GM21529 (cell line): ENCODE results near the gene KLHL29.

ENCODE experiments used
- ATAC-seq: cut with Tn5 transposase; IDR thresholded peaks from one replicate; pipeline ENCODE4 v1.9.1; 2021; ENCODE audit not compliant: unreplicated experiment

KLHL29 gene

DNA sequence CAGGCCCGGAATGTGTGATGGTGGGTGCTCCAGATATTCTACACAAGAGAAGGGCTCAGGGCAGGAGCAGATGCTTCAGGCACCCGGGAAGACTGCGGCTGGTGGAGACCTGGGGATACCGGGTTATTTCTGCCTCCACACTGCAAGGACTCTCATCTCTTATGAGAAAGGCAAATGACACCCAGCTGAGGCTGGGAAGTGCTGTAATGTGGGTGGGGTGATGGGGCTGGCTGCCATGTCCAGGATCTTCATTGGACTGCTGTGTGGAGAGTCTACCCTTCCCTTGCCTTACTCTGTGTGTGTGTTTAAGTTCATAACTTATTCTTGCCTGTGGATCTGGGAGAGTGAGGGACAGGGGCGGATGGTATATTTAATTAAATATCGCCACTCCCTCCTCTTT, 124.1 kb downstream of the KLHL29 start:
- no peak for ATAC-seq

DNA sequence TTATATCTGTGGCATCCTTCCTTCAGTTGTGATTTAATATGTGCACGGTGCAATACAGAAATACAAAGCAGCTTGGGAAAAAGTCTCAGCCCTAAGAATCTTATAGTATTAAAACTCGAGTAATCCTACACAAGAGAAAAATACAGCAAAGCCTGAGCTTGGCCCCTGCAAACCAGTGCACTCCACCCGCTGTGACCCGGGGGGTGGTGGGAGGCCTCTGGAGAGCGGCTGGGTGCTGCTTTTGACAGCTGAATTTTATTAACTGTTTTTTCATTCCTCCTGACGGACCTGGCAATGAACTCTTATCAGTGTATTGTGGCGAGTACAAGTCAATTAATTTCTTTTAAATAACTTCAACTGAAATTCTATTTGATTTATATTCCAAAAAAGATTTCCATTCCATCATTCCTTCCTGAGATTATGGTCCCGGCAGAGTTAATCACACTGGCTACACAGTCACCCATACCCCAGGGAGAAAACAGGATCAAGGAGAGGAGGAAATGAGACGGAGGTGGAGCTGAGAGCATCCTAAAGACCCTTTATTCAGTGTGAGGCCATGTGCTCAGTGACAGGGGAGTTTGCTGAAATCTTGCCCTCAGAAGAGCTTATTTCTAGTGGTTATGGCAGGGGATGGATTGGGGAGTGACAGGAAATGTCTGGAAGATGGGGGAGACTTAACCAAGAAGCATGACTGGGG, 124.8 kb downstream of the KLHL29 start:
- ATAC-seq = no peak

DNA sequence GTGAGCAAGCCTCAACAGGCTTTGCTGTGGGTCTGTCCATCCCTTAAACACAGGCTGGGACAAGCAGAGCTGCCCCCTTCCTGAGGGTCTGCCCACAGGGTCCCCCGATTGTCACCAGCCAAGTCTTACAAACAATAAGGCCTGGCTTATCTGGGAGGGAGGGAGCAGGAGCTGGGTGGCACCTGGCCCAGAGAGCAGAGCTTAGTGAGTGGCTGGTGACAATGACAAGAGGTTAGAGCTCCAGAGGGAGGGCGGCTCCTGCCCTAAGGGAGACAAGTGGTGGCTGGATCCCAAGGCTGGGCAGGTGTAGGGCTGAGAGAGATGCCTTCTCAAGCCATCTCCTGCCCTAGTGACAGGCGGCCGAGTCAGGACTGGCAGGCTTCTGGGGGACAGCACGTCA, 125.5 kb downstream of the KLHL29 start:
- ATAC-seq = no peak

DNA sequence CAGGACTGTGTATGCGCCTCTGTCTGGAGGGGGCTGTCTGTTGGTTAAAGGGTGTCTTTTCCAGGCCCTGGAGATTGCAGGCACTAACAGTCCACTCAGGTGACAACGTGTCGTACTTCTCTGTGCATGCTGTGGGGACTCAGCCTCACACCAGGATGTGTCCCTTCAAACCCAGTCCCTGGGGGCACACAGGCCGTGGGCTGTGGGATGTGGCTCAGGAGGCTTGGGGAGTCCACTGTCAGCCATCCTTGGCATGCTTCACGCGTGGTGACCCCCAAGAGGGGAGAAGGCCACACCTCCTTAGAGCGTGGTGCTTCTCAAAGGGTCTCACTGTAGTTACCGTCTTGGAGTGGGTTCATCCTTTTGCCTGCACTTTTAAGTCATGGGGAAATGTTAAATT, 127.8 kb downstream of the KLHL29 start:
- no peak for ATAC-seq

DNA sequence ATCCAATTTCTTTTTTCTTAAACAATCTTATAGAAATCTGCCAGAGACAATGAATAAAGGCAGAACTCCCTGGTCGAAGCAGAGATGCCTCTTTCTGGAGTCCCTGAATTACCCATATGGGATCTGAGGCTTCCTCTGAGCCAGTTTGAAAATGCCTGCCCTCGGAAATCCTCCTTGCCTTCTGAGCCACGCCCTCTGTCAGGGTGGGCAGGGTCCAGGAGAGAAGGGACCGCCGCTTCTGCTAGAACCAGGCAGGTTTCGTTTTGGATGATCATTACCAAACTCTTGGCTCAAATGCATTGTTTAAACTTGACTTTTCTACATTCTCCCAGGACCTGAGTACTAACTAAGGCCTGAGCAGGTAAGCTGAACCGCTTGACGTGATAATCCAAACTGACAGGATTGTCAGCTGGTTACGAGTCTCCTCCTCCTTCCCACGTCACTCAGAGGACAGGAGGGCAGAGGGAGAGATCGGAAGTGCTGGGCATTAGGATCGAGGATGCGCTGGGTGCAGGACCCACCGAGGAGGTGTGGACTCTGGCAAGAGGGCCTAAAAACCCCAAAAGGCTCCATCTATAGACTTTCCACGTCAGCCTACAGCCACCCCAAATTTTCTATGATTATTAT, 128.4 kb downstream of the KLHL29 start:
- ATAC-seq = no peak

DNA sequence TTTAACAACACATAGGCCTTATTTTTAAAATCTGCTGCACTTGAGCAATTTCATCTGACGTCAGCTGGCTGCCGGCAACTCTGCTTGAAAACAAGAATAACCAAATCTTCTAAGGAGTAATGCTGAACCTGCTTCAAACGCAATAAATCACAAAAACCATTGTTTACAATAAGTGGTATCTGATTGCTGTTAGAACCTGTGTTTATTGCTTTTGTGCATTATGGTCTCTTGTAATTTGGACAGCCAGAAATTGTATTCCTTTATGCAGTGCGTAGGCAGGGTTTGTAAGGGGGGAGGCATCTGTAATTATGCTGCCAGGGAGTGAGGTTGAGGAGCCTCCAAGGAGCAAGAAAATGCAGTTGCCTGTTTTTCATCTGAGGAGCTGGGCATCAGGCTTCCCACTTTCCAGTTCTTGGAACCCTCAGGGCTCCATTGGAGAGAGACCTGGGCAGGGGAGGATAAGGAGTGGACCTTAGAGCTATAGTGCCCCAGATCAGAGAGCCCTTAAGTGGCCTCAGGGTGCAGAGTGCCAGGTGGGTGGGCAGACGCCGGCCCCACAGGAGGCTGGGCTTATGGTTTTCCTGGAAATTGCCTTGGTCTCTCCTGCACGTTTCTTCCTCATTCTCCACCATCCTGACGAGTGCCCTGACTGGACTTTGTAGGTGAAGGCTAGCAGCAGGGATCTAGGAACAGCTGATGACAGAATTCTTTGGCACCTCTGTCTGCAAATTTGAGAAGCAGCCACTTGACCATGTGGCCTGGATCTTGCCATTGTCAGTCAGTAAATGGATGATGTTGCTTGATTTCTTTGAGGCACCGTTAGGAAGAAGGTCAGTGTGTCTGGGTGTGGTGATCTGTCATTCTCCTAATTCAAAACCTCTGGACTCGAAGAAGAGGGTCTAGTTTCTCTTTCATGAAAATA, 129.2 kb downstream of the KLHL29 start:
- ATAC-seq = no peak

DNA sequence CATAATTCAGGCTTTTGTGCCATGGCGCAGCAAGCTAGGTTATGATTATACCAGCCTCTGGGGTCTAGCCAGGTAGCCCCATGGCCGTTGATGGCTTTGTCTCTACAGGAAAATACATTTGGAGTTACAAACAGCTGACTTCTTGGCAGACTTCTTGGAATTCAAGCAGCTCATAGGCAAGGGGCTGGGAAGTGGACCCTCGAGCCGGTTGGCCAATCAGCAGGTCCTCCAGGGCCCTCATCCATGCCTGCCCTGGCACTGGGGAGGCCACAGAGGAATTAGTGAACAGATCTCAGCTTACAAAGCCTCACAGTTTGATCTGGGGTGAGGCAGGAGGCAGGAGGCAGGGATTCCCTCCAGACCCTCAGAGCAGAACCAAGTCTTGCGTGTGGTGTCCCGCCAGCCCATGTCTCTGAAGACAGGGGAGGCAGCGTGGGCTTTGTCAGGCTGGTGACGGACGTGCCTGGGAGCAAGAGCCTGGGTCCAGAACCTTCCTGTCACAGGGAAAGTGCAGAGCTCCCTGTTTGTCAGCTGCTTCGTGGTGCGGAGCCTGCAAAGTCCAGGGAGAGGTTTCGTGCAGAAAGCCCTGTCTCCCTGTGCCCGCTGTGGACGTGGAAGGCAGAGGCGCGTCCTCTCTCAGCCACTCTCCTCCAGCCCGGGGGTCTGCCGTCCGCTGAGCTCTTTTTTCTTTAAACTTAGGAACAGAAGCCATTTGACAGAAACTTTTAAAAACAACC, 131.7 kb downstream of the KLHL29 start:
- ATAC-seq = no peak

DNA sequence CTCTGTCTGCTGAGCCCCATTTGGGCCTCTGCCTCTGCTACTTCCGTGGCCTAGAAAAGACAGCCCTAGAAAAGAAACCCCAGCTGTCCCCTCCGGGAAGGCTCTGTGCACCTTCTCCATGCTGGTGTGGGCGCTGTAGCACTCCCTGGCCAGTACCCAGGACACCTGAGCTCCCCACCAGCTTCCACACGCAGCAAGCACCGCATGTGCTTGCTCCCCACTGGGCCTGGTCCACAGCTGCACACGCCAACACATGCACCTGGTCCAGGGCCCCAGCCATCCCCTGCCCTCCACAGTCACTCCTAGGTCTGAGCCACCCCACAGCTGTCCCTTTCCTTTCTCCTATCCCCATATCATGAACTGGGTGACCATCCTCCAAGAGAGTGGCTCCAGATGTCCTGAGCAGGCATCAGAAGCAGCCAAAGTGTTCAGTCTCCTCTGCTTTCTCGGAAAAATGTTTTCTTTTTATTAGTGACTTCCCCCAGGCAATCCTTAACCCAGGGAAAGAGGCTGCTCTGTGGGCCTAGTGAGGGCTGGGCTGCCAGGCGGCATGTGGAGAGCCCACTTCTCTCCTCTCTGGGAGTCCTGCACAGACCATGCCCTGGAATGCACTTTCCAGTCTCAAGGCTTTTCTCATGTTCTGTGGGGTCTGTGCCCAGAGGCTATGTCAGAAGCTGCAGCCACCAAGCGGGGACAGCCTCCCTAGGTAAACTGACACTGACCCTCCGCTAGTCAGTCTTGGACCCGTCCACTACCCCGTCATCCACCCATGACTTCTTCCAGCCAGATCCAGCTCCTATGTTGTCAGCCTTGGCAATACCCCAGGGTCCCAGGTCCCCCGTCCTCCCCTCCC, 133.7 kb downstream of the KLHL29 start:
- ATAC-seq = no peak

DNA sequence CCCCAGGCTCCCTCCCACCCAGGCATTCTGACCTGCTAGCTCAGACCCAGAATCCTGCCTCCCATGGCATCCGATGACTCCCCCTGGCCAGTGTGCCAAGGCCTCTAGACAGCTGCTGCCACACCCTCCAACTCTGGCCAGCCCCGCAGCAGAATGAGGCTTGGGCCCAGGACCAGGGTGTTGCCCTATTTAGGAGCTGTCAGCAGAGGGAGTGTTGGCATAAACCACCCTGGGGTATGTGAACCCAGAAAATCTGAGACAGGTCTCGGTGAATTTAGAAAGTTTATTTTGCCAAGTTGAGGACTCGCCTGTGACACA, 134.3 kb downstream of the KLHL29 start:
- no peak for ATAC-seq

DNA sequence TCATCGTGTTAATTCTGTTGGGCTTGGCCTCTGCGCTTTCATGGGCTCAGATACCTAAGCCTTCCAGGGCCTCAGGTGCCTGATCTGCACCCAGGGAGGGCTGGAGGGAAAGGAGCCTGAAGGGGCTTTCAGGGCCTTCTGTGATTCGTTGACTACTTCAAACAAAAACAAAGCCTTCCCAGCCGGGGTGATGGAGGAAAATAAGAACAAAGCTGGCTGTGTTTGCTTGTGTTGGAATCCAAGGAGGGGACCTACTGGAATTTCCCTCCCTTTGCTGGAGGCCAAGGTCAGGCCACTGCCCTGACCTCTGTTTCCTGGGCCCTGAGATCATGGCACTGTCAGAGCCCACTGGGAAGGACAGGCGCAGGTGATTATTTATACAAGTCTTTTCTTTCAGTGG, 135.3 kb downstream of the KLHL29 start:
- no peak for ATAC-seq

DNA sequence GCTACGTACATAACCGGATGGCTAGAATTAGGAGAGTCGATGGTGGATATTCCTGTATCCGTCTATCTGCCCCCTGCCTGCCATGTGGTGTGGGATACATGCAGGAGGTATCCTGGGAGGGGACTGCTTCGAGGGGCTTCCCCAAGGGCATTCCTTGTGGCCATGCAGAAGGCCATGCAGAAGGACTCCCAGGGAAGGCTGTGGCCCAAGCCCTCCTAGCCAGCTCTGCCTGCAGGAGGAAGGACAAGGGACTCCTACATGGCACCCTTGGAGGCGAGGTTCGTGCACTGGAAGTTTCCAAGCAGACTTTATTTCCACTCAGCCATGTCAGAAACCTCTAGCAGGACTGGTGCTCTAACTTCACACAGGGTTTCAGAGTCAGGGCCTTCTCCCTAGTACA, 136.1 kb downstream of the KLHL29 start:
- no peak for ATAC-seq

DNA sequence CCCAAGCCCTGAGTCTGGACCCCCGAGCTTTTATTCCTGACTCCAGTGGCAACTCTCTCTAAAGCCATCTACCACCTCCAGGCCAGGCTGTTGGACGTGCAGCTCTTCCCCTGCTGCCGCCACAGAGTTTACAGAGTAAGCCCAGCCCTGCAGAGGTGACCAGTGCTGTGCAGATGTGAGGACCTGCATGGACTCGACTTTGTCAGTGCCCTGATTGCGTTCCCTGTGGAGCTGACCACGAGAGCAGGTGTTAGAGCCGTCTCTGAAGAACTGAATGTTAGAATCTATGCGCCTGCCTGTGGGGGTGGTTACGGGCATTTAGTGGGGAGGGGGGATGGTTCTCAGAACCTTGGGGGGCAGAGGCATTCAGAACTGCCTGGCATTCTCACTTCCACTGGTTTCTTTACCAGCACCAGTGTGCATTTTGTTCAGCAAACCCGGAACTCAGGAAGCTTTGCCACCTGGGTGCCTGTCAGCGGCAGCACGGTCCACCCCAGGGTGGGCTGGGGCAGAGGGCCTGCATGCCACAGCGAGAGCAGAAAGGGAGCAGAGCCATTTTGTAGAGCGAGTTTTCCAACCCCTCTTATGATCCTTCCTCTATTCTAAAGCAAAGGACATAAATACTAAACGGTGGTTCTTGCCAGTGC, 137.9 kb downstream of the KLHL29 start:
- no peak for ATAC-seq

DNA sequence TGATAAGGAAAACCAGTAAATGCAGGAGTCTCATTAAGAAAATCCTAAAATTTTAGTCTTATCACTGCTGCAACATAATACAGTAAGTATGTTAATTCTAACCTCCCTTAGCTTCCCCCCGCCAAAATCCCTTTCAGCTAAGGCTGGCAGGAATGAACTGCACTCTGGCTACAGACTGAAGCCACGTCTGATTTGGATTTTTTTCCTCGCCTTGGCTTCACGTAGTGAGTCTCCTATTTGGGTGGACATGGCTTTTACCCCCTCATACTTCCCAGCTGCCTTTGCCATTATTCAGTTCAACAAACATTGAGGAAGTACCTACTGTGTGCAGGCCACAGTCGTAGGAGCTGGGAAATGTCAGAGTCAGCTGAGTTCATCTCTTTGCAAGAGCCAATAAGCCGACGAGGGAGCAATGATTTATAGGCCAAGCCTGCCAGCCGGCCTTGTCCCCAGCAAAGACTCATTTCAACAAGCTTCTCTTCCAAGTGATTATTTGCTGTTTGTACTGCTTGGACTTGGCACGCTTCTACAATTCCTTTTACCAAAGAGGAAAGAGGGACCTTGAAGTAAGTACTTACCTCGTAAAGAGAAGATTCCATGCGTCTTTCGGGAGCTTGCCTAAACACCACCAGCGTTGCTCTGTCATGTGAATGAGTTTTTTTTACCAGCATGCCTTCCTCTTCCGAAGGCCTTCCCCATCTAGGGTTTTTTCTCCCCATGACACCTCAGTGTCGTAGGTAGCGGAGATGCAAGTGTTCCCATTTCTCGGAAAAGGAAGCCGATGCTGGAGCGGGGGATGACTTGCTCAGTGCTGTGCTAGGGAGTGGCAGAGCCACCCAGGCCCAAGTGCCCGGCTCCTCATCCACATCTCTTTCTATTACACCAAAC, 138.6 kb downstream of the KLHL29 start:
- no peak for ATAC-seq

DNA sequence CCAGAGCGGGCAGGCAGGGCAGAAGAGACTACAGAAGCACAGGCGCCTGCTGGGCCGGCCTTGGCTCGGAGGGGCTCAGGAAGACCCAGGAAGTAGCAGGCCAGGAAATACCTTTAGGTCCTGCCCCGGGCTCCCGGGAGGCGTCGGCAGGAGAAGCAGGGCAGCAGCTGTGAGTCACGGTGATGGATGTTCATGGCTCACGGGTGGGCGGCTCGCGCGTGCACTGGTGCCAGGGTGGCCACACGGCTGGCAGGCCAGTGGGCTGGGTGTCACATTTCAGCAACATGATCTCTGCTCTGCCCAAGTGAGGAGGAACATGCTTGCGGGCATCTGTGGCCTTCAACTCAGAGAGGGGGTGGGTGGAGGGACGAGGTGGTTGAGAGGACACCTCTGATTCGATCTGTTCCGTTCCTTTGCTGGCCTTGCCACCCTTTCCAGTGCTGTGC, 139.3 kb downstream of the KLHL29 start:
- ATAC-seq = no peak

DNA sequence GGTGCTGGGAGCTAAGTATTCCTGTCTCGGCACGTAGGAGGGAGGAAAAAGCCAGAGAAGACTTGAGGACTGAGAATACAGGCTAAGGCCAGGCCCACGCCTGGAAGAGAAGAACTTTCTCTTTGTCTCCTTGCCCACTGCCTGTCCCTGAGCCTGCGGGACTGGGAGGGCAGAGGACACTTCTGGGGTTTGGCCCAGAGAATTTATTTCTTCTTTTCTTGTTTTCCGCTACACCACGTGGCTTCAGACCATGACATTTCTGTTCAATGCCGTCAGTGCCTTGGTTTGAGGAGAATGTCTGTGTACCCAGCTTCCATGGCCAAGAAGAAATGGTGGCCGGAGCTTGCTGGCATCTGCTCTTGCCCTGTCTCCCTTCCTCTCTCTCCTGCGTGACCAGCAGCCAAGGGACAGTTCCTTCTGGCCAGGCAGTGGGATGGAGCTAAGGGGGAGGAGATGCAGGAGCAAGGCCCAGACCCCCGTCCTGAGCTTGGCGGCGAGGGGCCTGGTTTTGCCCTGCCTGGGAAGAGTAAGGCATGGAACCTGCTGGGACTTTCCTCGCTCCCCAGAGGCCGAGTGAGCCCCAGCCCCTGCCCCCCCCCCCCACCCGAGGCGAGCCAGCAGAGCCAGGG, 140.3 kb downstream of the KLHL29 start:
- no peak for ATAC-seq

DNA sequence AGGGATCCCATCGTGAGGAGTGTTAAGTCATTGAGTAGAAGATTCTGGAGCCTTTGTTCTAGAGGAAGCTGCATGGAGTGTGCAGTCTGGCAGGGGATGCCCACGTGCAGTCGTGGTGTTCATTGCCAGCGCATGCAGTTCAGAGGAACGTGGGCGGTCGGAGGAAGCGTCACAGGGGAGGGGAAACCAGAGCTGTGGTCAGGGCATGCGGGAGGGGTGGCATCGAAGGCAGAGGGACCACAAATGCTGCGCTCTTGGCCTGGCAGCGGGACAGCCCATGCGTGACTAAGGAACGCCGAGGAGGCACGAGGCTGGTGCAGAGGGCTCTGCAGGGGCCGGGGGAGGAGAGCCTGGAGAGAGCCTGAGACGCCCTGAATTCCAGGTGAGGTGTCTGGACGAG, 141.1 kb downstream of the KLHL29 start:
- ATAC-seq = no peak

DNA sequence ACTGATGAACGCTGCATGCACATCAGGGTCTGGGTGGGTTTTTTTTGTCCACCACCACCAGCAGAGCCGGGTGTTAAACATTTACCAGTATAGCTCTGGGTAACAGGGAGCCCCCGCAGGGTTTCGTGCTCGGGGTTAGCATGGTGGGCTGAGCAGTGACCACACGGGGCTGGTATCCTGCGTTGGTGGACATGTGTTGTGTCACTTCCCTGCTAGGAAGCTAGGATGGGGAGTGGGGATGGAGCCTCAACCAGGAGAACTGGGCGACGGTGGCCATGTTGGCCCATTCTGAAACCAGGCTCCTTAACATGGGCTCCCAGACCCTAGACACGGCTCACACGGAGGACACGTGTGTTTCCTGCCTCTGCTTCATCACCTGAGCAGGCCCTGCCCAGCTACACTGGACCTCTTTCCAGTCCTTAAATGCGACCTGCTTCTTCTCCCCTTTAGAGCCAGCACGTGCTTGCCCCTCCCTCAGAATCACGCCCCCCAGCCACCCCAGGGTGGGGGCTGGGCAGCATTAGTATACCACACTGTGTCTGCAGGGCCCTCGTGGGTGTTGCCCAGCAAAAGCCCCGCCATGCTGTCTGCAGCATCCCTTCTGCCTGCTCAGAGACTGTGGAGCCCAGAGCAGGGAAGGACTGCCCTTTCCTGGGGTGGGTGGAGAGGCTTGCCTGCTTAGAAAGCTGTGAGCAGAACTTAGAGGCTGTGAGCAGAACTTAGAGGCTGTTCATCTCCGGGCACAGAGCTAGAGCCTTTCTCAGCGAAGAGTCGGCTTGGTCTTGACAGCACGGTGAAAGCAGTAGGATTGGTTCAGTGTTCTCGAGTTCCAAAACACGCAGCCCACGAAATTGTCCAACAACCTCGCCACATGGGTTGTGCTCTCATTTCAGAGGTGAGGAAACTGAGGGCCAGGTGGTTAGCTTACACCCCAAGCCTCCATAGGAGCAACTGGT, 142.1 kb downstream of the KLHL29 start:
- no peak for ATAC-seq
